Measurements from ENCODE around the gene TRIB2. TPM values are rescaled to one million over a fixed set of nuclear protein-coding genes. Genes with fewer than 3 reads are reported as not detected.
A peak's percentile ranks its signal among the peaks of the same experiment; 100 is the strongest.

Gene TRIB2
- polyA plus RNA-seq, 1 of the 3 experiments (the other 2 are of a cell fraction), result 27.5 TPM

GRCh38 chr2:12720278-12720620, 3.5 kb downstream of the TRIB2 start:
- ChIA-PET CTCF (interaction anchor here (0.8 to 5.7 kb wide), 17 partner anchors 9 to 1027 kb away, joined by 3 to 97 read pairs (median 4); no protein-coding TSS in a partner anchor), POLR2A (interaction anchor here (0.6 to 2.4 kb wide), 6 partner anchors 9 to 880 kb away, joined by 3 to 7 read pairs (median 4); no protein-coding TSS in a partner anchor)
- DNase-seq, result no peak
- Histone ChIP-seq H3K79me2 (ENCODE audit: insufficient read depth) (peaks cover 95% of the 10 kb centered on the region), H3K27ac (ENCODE audit: low read depth in 2 of 2, low read length in 1 of 2) (peak overlapping the region; percentile 91 to 93), H3K4me2 (peak overlapping the region; percentile 83), H4K20me1 (ENCODE audit: insufficient read depth) (peaks cover 62% of the 10 kb centered on the region), H2AFZ (ENCODE audit: low read depth) (no peak overlapping the region), H3K9me2 (no peaks in the 10 kb centered on the region), H3F3A (replicated peaks; ENCODE audit: insufficient read depth) (peaks cover 21% of the 10 kb centered on the region), H3K9me3 (no peaks in the 10 kb centered on the region), H3K4me3 (ENCODE audit: low read depth in 2 of 2, low read length in 1 of 2) (peak overlapping the region; percentile 93 to 98), H3K36me3 (replicated peaks in 1 of 2; ENCODE audit: control insufficient read depth in 1 of 2, insufficient read depth in 2 of 2, low read length in 1 of 2) (peaks cover 20 to 43% of the 10 kb centered on the region in 2 experiments), H3K4me1 (ENCODE audit: control insufficient read depth in 1 of 2, insufficient read depth in 2 of 2, low read depth in 1 of 2, low read length in 1 of 2) (peaks cover 30 to 60% of the 10 kb centered on the region in 2 experiments; a peak in 3 of 4 replicates), H3K9ac (peak overlapping the region; percentile 93), H3K27me3 (ENCODE audit: insufficient read depth) (no peaks in the 10 kb centered on the region)
- TF ChIP-seq GATA2 (CRISPR knock-in tag; IDR thresholded peaks at IDR 0.05) (peak; percentile 56), IRF3 (IDR thresholded peaks at IDR 0.05; ENCODE audit: low read depth, low read length) (no peak), REST (IDR thresholded peaks at IDR 0.05; ENCODE audit: low read depth, low read length) (no peak)
- WGBS (ENCODE audit: low lambda C conversion rate), result 0% methylated on average over 1 of the region's 1 CpG

- Histone ChIP-seq H3K9me3 (no peaks in the 10 kb centered on the region), H3F3A (replicated peaks; ENCODE audit: insufficient read depth) (peaks cover 14% of the 10 kb centered on the region), H3K27me3 (ENCODE audit: insufficient read depth) (no peaks in the 10 kb centered on the region), H3K79me2 (ENCODE audit: insufficient read depth) (peaks cover 97% of the 10 kb centered on the region), H3K27ac (ENCODE audit: low read depth in 2 of 2, low read length in 1 of 2) (peak overlapping the region; percentile 91 to 93; a peak in 2 of 4 replicates), H3K4me3 (ENCODE audit: low read depth in 2 of 2, low read length in 1 of 2) (peak overlapping the region; percentile 93 to 98), H3K4me2 (peak overlapping the region; percentile 83), H3K36me3 (replicated peaks in 1 of 2; ENCODE audit: control insufficient read depth in 1 of 2, insufficient read depth in 2 of 2, low read length in 1 of 2) (peaks cover 26 to 49% of the 10 kb centered on the region in 2 experiments), H3K9me2 (no peaks in the 10 kb centered on the region), H2AFZ (ENCODE audit: low read depth) (no peak overlapping the region), H4K20me1 (ENCODE audit: insufficient read depth) (peaks cover 68% of the 10 kb centered on the region), H3K4me1 (ENCODE audit: control insufficient read depth in 1 of 2, insufficient read depth in 2 of 2, low read depth in 1 of 2, low read length in 1 of 2) (peaks cover 25 to 59% of the 10 kb centered on the region in 2 experiments; a peak in 3 of 4 replicates), H3K9ac (peak overlapping the region; percentile 93; the same call in 1 of the 2 replicates)
- POLR2A ChIA-PET, result interaction anchor here (1.2 to 2.4 kb wide), 4 partner anchors 9 to 286 kb away, joined by 3 to 7 read pairs (median 6); no protein-coding TSS in a partner anchor
- CTCF ChIA-PET, result interaction anchor here (0.8 to 5.7 kb wide), 21 partner anchors 8 to 1033 kb away, joined by 3 to 97 read pairs (median 4); no protein-coding TSS in a partner anchor
- WGBS (ENCODE audit: low lambda C conversion rate), result 12% methylated on average over 2 of the region's 2 CpGs
- DNase-seq, result no peak
- TF ChIP-seq POLR2AphosphoS5 (IDR thresholded peaks at IDR 0.05; ENCODE audit: low read depth, low read length) (no peak), MAX (IDR thresholded peaks at IDR 0.05; ENCODE audit: low read depth) (no peak), NFIC (IDR thresholded peaks at IDR 0.05; ENCODE audit: borderline replicate concordance) (no peak), RAD21 (IDR thresholded peaks at IDR 0.05; ENCODE audit: low read length) (0 out of 2 replicates have a peak, but pooled peaks have one; percentile 6), USF1 (IDR thresholded peaks at IDR 0.05; ENCODE audit: borderline replicate concordance, low read depth) (no peak), NRF1 (IDR thresholded peaks at IDR 0.05; ENCODE audit: low read depth, low read length) (no peak), GATA2 (CRISPR knock-in tag; IDR thresholded peaks at IDR 0.05) (peak; percentile 76), TCF12 (IDR thresholded peaks at IDR 0.05) (peak; percentile 31; the same call in 1 of the 2 replicates), YY1 (IDR thresholded peaks at IDR 0.05; ENCODE audit: low read depth) (peak; percentile 55; the same call in 1 of the 2 replicates), TAF1 (IDR thresholded peaks at IDR 0.05; ENCODE audit: borderline replicate concordance, low read depth, low read length) (no peak), RXRA (IDR thresholded peaks at IDR 0.05; ENCODE audit: borderline replicate concordance, low read depth) (no peak), JUND (IDR thresholded peaks at IDR 0.05) (no peak), ZBTB33 (IDR thresholded peaks at IDR 0.05; ENCODE audit: borderline replicate concordance, low read depth) (no peak), RCOR1 (IDR thresholded peaks at IDR 0.05; ENCODE audit: low read length) (peak; percentile 31), FOSL2 (IDR thresholded peaks at IDR 0.05; ENCODE audit: borderline replicate concordance, low read depth) (no peak), EZH2phosphoT487 (IDR thresholded peaks at IDR 0.05; ENCODE audit: borderline replicate concordance, low read depth) (no peak)
Measured at GRCh38 chr2:12720754-12721378, 4.1 kb downstream of the TRIB2 start.
